ENCODE results near the gene LCMT2.
A peak's percentile ranks its signal among the peaks of the same experiment; 100 is the strongest.

LCMT2 gene

GRCh38 chr15:43275740-43276562 lies 54.4 kb downstream of the LCMT2 start:
- DNase-seq, result no peak

GRCh38 chr15:43274136-43274535 lies 56.2 kb downstream of the LCMT2 start:
- peak in 1 of 2 experiments; percentile 12 for DNase-seq
